Stomach (tissue), 4 donors: ENCODE results near the gene GPATCH3.

Experiments
- CTCF ChIP-seq, 7 experiments: fragments of 450-650 bp in 4 of 7; fragments of 200-600 bp in 3 of 7; sonication (generic) in 3 of 7; IDR thresholded peaks; one replicate each; pipeline ENCODE4 v1.5.1; 2016 to 2019; ENCODE audit warnings: antibody characterized with exemption in 7 of 7, control low read depth in 2 of 7, mild to moderate bottlenecking in 1 of 7
- POLR2AphosphoS5 ChIP-seq, 3 donors: sonication (generic); formaldehyde crosslinking; IDR thresholded peaks; one replicate each; pipeline ENCODE4 v1.6.1; 2016; ENCODE audit warnings: antibody characterized with exemption in 3 of 3

GRCh38 chr1:26900001-26900814 lies at the start of gene GPATCH3:
- TF ChIP-seq CTCF (IDR thresholded peaks at IDR 0.05), result no peak
- peak; percentile 81 to 93 (median 91) for TF ChIP-seq POLR2AphosphoS5 (IDR thresholded peaks at IDR 0.05)
